Measurements from ENCODE around the gene H1-8. TPM values are rescaled to one million over a fixed set of nuclear protein-coding genes. Genes with fewer than 3 reads are reported as not detected.

H1-8 gene
- total and polyA plus RNA-seq, 12 donors, result not detected

- Histone ChIP-seq H3K27ac (peak within 1 kb of the TSS in 1 of 10 donors; percentile 21), H3K36me3 (no peaks in the 10 kb centered on the region), H3K4me3 (no peak within 1 kb of the TSS), H3K4me1 (peaks cover 5 to 26% (median 9%) of the 10 kb centered on the region in 9 donors), H3K27me3 (no peaks in the 10 kb centered on the region), H3K9me3 (no peaks in the 10 kb centered on the region)
- intact Hi-C loops (cut with DNase I), result no loop called here
- 92 to 97% methylated on average over 18 of the region's 18 CpGs for WGBS, 2 donors
- no peak for ATAC-seq
- DNase-seq, result no peak
- no peak for TF ChIP-seq CTCF (IDR thresholded peaks at IDR 0.05)
Observed at GRCh38 chr3:129528589-129529100, 14.3 kb upstream of the H1-8 start, which contains the start of gene RHO. RHO (plus strand) TSS chr3:129528639; CDS start chr3:129528734, 95 bp downstream.

- WGBS, 2 donors, result 74 to 78% methylated on average over 12 of the region's 12 CpGs
- DNase-seq, result no peak
- H3K9me3 ChIP-seq, result no peaks in the 10 kb centered on the region
- no peak overlapping the region for H3K4me3 ChIP-seq
- intact Hi-C loops (cut with DNase I), result loop anchor here in 1 of 10 donors (1.0 kb wide), 1 partner anchor 27 kb away; no protein-coding TSS in a partner anchor
- H3K27me3 ChIP-seq, result no peaks in the 10 kb centered on the region
- no peaks in the 10 kb centered on the region for H3K36me3 ChIP-seq
- peak overlapping the region in 2 of 10 donors; percentile 21 to 64 for H3K27ac ChIP-seq
- TF ChIP-seq CTCF (IDR thresholded peaks at IDR 0.05), result no peak
- H3K4me1 ChIP-seq, result peaks cover 5 to 26% (median 9%) of the 10 kb centered on the region in 9 donors
- peak in 1 of 8 donors; percentile 13 for ATAC-seq
Observed at GRCh38 chr3:129529436-129530210, 13.4 kb upstream of the H1-8 start.

- no peak for TF ChIP-seq CTCF (IDR thresholded peaks at IDR 0.05)
- peak in 6 of 8 donors; percentile 4 to 46 (median 28) for ATAC-seq
- Histone ChIP-seq H3K36me3 (no peaks in the 10 kb centered on the region), H3K9me3 (no peaks in the 10 kb centered on the region), H3K4me1 (peaks cover 5 to 22% (median 9%) of the 10 kb centered on the region in 9 donors), H3K27me3 (no peaks in the 10 kb centered on the region), H3K27ac (peak overlapping the region in 1 of 10 donors; percentile 64), H3K4me3 (no peak overlapping the region)
- 44 to 66% methylated on average over 6 of the region's 6 CpGs for WGBS, 2 donors
- intact Hi-C loops (cut with DNase I), result loop anchor here in 1 of 10 donors (1.0 kb wide), 1 partner anchor 28 kb away; no protein-coding TSS in a partner anchor
- no peak for DNase-seq
Observed at GRCh38 chr3:129530251-129530791, 12.7 kb upstream of the H1-8 start.

GRCh38 chr3:129530821-129531220 lies 12.2 kb upstream of the H1-8 start:
- H3K27ac ChIP-seq, result no peak overlapping the region
- no peak overlapping the region for H3K4me3 ChIP-seq
- H3K9me3 ChIP-seq, result no peaks in the 10 kb centered on the region
- DNase-seq (no peak), ATAC-seq (peak in 2 of 8 donors; percentile 10 to 21)
- no peak for TF ChIP-seq CTCF (IDR thresholded peaks at IDR 0.05)
- intact Hi-C loops (cut with DNase I), result loop anchor here in 1 of 10 donors (1.0 kb wide), 1 partner anchor 29 kb away; no protein-coding TSS in a partner anchor
- no peaks in the 10 kb centered on the region for H3K27me3 ChIP-seq
- 95 to 98% methylated on average over 13 of the region's 13 CpGs for WGBS, 2 donors
- no peaks in the 10 kb centered on the region for H3K36me3 ChIP-seq
- H3K4me1 ChIP-seq, result peaks cover 5 to 17% (median 9%) of the 10 kb centered on the region in 9 donors

Measured in heart right ventricle (tissue), 16 donors.